K562 (cell line): ENCODE results near the gene CD151. TPM values are rescaled to one million over a fixed set of nuclear protein-coding genes. Genes with fewer than 3 reads are reported as not detected.

Source experiments
- CBX5 ChIP-seq: IDR thresholded peaks from 2 replicates; pipeline ENCODE4 v1.6.1; 2014; ENCODE audit warnings: low read depth, borderline replicate concordance
- CEBPB ChIP-seq: fragments of 450-650 bp; IDR thresholded peaks from 2 replicates; pipeline ENCODE4 v1.6.1; 2016; ENCODE audit warnings: missing genetic modification characterization, missing compliant biosample characterization
- CXXC5 ChIP-seq: fragments of 250-450 bp; sonication (Bioruptor Pico); IDR thresholded peaks from 2 replicates; pipeline ENCODE4 v1.8.0; 2022; ENCODE audit warnings: inconsistent platforms, mild to moderate bottlenecking, moderate library complexity
- ETV1 ChIP-seq: fragments of 450-650 bp; conservative IDR thresholded peaks from 2 replicates; pipeline ENCODE4 v1.6.1; 2016; ENCODE audit warnings: missing genetic modification characterization, control low read depth, low read depth, missing compliant biosample characterization
- GABPB1 ChIP-seq: sonication (generic); formaldehyde crosslinking; IDR thresholded peaks from 2 replicates; pipeline ENCODE4 v1.8.0; 2022; ENCODE audit warnings: mild to moderate bottlenecking, missing genetic modification reagents
- HDAC1 ChIP-seq, 2 experiments: fragments of 450-650 bp; IDR thresholded peaks; 2 replicates each; pipeline ENCODE4 v1.6.1; 2016 to 2017; ENCODE audit warnings: inconsistent platforms in 1 of 2, mild to moderate bottlenecking in 1 of 2, moderate library complexity in 1 of 2
- JUNB ChIP-seq: fragments of 450-650 bp; formaldehyde crosslinking; conservative IDR thresholded peaks from 2 replicates; pipeline ENCODE4 v1.4.0; 2020; ENCODE audit warnings: mild to moderate bottlenecking
- JUND ChIP-seq, 2 experiments: IDR thresholded peaks; 2 replicates in 1 of 2; 3 replicates in 1 of 2; pipeline ENCODE4 v1.6.1; 2011; ENCODE audit warnings: borderline replicate concordance in 2 of 2, low read depth in 2 of 2, low read length in 2 of 2, improper control_type of control experiment in 1 of 2, missing biosample characterization in 1 of 2, missing genetic modification characterization in 1 of 2, missing genetic modification reagents in 1 of 2
- KLF13 ChIP-seq: fragments of 450-650 bp; IDR thresholded peaks from 2 replicates; pipeline ENCODE4 v1.6.1; 2016; ENCODE audit warnings: missing genetic modification characterization, low read depth, mild to moderate bottlenecking, missing compliant biosample characterization, moderate library complexity, borderline replicate concordance
- LEF1 ChIP-seq: fragments of 450-650 bp; IDR thresholded peaks from 2 replicates; pipeline ENCODE4 v1.6.1; 2016; ENCODE audit warnings: mild to moderate bottlenecking
- MTA3 ChIP-seq: fragments of 450-650 bp; formaldehyde crosslinking; IDR thresholded peaks from 2 replicates; pipeline ENCODE4 v1.6.1; 2017; ENCODE audit warnings: mild to moderate bottlenecking, borderline replicate concordance
- RBM15 ChIP-seq: fragments of 200-400 bp; formaldehyde crosslinking; IDR thresholded peaks from 2 replicates; pipeline ENCODE4 v1.6.1; 2018; ENCODE audit warnings: mild to moderate bottlenecking, low read length, moderate library complexity; ENCODE audit not compliant: insufficient read depth
- SMAD3 ChIP-seq: fragments of 450-650 bp; formaldehyde crosslinking; conservative IDR thresholded peaks from 2 replicates; pipeline ENCODE4 v1.4.0; 2020; ENCODE audit warnings: mild to moderate bottlenecking
- TCF7 ChIP-seq: sonication (generic); IDR thresholded peaks from 2 replicates; pipeline ENCODE4 v1.6.1; 2016; ENCODE audit warnings: antibody characterized with exemption, borderline replicate concordance
- ZFP1 ChIP-seq: fragments of 450-650 bp; formaldehyde crosslinking; IDR thresholded peaks from 2 replicates; pipeline ENCODE4 v1.4.0; 2020; ENCODE audit warnings: mild to moderate bottlenecking, mixed read lengths
- ZNF165 ChIP-seq: fragments of 250-450 bp; sonication (Bioruptor Pico); IDR thresholded peaks from 2 replicates; pipeline ENCODE4 v1.4.0; 2020; ENCODE audit warnings: borderline replicate concordance
- polyA plus RNA-seq, 8 experiments: library from polyadenylated mRNA; depleted of rRNA in 4 of 8; stranded (reverse) in 5 of 8; unstranded in 3 of 8; fragments of >200 nt; fragmentation: Nextera tagmentation in 2 of 8; fragmentation: Illumina TruSeq in 1 of 8; extraction: Ambion mirVana in 2 of 8; extraction: Trizol in 1 of 8; gene quantifications; 2 replicates each; pipeline versions ENCODE4 v1.2.1 to v1.2.3, GENCODE V29; 2011 to 2014; ENCODE audit warnings: inconsistent platforms in 1 of 8, missing spikeins in 1 of 8
- total RNA-seq, 7 experiments: library from RNA; depleted of rRNA in 6 of 7; stranded (reverse); fragments of >200 nt in 6 of 7; fragmentation: Illumina TruSeq in 2 of 7; extraction: Trizol in 2 of 7; gene quantifications; 2 replicates each; pipeline versions ENCODE4 v1.2.1 to v1.2.3, GENCODE V29; 2011 to 2021; ENCODE audit warnings: low replicate concordance in 1 of 7
- TF ChIP-seq, protein P1 (sequence below): sonication (generic); formaldehyde crosslinking; IDR thresholded peaks from 2 replicates; pipeline ENCODE4 v1.8.0; 2022; ENCODE audit warnings: mild to moderate bottlenecking, missing genetic modification reagents
- TF ChIP-seq, protein P2 (sequence below), 2 experiments: fragments of 450-650 bp; conservative IDR thresholded peaks; 2 replicates each; pipeline ENCODE4 v1.6.1; 2017; ENCODE audit warnings: mild to moderate bottlenecking in 2 of 2, moderate library complexity in 2 of 2
- TF ChIP-seq, protein P3 (sequence below): fragments of 450-650 bp; IDR thresholded peaks from 2 replicates; pipeline ENCODE4 v1.7.1; 2018; ENCODE audit warnings: mild to moderate bottlenecking, low read depth; ENCODE audit not compliant: partially characterized antibody

The CD151 gene
- total and polyA plus RNA-seq, 9 of the 15 experiments (the other 6 are each of a cell fraction or from before 2014, with no cell fraction given), result 2.3 to 187 (median 140) TPM

DNA sequence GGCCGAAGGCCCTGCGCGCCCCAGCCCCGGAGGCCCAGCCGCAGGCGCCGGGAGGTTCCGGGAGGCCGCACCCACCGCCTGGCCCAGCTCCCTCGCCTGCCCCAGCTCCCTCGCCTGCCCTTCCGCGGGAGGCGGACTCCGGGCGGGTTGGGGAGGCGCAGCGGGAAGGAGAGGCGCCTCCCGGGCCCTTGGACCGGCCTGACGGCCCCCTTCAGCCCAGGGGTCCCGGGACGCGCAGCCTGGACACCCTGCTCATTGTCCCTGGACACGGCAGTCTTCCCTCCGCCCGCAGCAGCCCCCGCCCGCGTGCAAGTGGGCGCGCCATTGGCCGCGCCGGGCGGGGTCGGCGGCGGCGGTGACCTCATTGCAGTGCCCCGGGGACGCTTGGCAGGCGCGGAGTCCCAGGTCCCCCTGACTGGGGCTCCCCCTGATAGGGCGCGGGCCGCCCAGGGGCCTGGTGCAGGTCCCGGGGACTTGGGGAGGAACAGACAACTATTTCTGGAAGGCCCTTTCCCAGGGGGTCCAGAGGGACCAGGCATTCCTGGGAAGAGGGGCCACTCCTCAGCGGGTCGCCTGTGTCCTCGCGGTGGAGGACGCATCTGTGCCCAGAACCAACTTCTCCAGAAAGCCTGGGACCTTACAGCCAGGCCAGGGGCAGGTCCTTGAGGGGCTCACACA, 501 bp downstream of the CD151 start (continued):
- TF ChIP-seq MTA3 (0 out of 2 replicates have a peak, but pooled peaks have one; percentile 15), CEBPB (tag) (no peak), JUND (IDR thresholded peaks at IDR 0.05; ENCODE audit: borderline replicate concordance, low read depth, low read length) (peak; percentile 73), JUND (tag; IDR thresholded peaks at IDR 0.05; ENCODE audit: borderline replicate concordance, low read depth, low read length) (no peak), ZFP1 (CRISPR knock-in tag) (no peak), KLF13 (0 out of 2 replicates have a peak, but pooled peaks have one; percentile 48), SMAD3 (no peak), ETV1 (tag) (no peak), TCF7 (no peak), LEF1 (no peak), CBX5 (no peak), GABPB1 (peak; percentile 15; the same call in 1 of the 2 replicates), HDAC1 (IDR thresholded peaks at IDR 0.05) (peak in 1 of 2 experiments; percentile 60; a peak in 1 of 4 replicates), CXXC5 (CRISPR knock-in tag) (peak; percentile 60), RBM15 (no peak), ZNF165 (no peak), JUNB (CRISPR knock-in tag) (no peak)
- TF ChIP-seq, protein P1, sequence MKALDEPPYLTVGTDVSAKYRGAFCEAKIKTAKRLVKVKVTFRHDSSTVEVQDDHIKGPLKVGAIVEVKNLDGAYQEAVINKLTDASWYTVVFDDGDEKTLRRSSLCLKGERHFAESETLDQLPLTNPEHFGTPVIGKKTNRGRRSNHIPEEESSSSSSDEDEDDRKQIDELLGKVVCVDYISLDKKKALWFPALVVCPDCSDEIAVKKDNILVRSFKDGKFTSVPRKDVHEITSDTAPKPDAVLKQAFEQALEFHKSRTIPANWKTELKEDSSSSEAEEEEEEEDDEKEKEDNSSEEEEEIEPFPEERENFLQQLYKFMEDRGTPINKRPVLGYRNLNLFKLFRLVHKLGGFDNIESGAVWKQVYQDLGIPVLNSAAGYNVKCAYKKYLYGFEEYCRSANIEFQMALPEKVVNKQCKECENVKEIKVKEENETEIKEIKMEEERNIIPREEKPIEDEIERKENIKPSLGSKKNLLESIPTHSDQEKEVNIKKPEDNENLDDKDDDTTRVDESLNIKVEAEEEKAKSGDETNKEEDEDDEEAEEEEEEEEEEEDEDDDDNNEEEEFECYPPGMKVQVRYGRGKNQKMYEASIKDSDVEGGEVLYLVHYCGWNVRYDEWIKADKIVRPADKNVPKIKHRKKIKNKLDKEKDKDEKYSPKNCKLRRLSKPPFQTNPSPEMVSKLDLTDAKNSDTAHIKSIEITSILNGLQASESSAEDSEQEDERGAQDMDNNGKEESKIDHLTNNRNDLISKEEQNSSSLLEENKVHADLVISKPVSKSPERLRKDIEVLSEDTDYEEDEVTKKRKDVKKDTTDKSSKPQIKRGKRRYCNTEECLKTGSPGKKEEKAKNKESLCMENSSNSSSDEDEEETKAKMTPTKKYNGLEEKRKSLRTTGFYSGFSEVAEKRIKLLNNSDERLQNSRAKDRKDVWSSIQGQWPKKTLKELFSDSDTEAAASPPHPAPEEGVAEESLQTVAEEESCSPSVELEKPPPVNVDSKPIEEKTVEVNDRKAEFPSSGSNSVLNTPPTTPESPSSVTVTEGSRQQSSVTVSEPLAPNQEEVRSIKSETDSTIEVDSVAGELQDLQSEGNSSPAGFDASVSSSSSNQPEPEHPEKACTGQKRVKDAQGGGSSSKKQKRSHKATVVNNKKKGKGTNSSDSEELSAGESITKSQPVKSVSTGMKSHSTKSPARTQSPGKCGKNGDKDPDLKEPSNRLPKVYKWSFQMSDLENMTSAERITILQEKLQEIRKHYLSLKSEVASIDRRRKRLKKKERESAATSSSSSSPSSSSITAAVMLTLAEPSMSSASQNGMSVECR, result peak; percentile 38; the same call in 1 of the 2 replicates
- TF ChIP-seq, protein P2, sequence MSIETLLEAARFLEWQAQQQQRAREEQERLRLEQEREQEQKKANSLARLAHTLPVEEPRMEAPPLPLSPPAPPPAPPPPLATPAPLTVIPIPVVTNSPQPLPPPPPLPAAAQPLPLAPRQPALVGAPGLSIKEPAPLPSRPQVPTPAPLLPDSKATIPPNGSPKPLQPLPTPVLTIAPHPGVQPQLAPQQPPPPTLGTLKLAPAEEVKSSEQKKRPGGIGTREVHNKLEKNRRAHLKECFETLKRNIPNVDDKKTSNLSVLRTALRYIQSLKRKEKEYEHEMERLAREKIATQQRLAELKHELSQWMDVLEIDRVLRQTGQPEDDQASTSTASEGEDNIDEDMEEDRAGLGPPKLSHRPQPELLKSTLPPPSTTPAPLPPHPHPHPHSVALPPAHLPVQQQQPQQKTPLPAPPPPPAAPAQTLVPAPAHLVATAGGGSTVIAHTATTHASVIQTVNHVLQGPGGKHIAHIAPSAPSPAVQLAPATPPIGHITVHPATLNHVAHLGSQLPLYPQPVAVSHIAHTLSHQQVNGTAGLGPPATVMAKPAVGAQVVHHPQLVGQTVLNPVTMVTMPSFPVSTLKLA (conservative IDR thresholded peaks at IDR 0.05), result peak in 1 of 2 experiments; percentile 55; a peak in 3 of 4 replicates
- TF ChIP-seq, protein P3, sequence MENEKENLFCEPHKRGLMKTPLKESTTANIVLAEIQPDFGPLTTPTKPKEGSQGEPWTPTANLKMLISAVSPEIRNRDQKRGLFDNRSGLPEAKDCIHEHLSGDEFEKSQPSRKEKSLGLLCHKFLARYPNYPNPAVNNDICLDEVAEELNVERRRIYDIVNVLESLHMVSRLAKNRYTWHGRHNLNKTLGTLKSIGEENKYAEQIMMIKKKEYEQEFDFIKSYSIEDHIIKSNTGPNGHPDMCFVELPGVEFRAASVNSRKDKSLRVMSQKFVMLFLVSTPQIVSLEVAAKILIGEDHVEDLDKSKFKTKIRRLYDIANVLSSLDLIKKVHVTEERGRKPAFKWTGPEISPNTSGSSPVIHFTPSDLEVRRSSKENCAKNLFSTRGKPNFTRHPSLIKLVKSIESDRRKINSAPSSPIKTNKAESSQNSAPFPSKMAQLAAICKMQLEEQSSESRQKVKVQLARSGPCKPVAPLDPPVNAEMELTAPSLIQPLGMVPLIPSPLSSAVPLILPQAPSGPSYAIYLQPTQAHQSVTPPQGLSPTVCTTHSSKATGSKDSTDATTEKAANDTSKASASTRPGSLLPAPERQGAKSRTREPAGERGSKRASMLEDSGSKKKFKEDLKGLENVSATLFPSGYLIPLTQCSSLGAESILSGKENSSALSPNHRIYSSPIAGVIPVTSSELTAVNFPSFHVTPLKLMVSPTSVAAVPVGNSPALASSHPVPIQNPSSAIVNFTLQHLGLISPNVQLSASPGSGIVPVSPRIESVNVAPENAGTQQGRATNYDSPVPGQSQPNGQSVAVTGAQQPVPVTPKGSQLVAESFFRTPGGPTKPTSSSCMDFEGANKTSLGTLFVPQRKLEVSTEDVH, result peak; percentile 73
